Head of caudate nucleus (tissue), 42 donors: ENCODE data around the gene TGFBI.

ENCODE experiments used
- DNase-seq, 42 donors: peaks; one replicate each; pipeline versions ENCODE4 v3.0.0 to v3.0.0-alpha.2; 2020 to 2021; ENCODE audit warnings: mixed read lengths in 7 of 42
- intact Hi-C: fragments of 100-400 bp; cut with DNase I; formaldehyde crosslinking; loops from one replicate; pipeline ENCODE4 v1.15.0; 2022

Gene TGFBI

DNA sequence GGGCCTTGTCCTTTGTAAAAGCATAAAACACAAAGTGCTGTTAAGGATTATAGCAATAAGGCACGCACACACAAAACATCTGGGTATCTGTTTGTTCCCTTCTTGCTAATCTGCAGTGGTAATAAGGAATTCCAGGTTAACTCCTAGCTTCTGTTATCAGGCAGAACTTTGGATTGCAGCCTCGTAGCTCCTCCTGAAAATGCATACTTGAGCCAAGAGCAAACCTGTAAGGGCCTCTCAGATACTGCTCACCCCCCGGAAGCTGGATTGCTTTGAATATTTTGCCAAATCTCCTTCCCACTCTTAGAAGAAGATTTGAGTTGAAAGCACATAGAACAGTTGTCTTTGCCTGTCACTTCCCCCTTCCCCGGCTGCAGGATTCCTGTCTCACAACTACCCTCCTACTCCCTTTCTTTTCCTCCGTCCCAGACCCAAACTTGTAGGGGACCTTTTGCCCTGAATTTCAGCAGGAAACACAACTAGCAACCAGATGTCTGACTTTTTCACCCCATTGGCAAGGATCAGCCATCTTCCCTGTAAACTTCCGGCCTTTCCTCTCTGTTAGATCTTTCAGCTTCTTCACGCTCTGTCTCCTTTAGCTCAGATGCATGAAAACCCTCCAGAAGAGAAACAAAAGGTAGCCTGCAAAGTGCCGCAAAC lies 75.6 kb downstream of the TGFBI start:
- DNase-seq = no peak
- intact Hi-C loops = no loop called here

DNA sequence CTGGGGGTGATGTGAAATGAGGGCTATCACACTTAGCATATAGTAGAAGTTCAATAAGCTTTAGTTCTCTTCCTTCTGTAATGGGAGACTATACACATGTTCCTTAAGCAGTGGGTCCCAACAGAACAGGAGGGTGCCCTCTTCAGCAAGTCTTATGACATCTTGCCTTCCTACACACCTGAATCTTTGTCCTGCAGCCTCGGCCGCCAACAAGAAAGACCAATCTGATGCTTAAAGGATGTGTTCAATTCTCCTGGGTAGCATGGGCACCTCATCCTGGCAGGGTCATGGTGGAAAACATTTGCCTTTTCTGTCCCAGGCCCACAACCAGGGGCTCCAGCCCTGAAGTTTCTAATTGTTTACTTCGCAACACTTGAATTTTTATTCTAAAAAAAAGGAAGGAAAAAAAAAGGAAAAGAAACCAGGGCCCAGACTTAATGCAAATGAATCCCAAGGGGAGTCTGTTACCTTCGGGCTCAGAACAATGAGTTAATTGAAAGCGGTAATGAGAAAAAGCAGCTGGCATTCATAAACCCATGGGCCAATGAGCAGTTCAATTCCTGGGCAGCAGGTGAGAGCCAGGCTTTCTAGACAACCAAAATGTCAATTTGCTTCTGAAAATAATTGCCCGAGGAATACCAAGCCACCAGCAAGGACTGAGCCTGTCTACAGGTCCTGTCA lies 77.7 kb downstream of the TGFBI start:
- no peak for DNase-seq
- intact Hi-C loops = no loop called here

DNA sequence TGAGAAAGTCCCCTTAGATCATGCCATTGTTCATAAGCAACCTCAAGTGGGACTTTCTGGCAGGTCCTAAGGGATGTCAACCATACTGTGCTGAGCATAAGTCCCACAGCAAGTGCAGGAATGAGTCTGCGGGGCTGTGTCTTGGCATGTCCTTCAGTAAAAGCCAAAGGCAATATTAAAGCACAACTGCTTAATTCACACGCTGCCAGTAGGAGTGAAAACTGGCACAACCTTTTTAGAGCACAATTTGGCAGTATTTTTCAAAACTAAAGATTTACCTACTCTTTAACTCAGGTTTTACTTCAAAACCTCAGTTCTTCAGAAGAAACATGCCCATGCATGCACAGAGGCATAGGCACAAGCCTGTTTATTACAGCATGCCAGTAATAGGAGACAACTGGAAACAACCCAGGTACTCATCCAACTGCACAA lies 79.4 kb downstream of the TGFBI start:
- intact Hi-C loops = no loop called here
- DNase-seq = no peak

GRCh38 chr5:136108766-136109165 lies 80.0 kb downstream of the TGFBI start:
- intact Hi-C loops = no loop called here
- no peak for DNase-seq

GRCh38 chr5:136109453-136110135 lies 80.8 kb downstream of the TGFBI start:
- intact Hi-C loops = no loop called here
- no peak for DNase-seq
